Measurements from ENCODE around the gene SREBF2. TPM values are rescaled to one million over a fixed set of nuclear protein-coding genes. Genes with fewer than 3 reads are reported as not detected.

The SREBF2 gene
- total and polyA plus RNA-seq, 10 of the 15 experiments (the other 5 are each of a cell fraction or from before 2014, with no cell fraction given) = 2.4 to 177 (median 78.8) TPM

DNA sequence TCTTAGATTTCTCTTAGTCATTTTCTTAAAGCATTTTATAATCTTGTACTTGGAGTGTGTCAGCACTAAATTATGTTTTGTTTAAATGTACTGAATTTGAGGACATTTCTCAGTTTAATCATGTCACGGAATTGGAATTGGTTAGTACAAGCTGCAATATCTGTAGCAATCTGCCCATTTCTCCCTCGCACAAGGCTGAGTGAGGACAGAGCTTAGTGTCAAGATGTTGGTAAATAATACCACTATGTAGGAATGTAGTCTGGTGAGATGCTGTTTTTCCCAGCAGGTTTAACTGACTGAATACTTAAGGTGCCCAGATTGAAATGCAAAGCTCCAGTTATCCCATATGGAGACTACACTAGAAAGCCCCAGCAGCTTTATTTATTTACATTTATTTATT lies 30.6 kb downstream of the SREBF2 start:
- FAIRE-seq = no peak
- Histone ChIP-seq H3K36me3 (ENCODE audit: control insufficient read depth in 2 of 2, insufficient read depth in 2 of 2, low read length in 1 of 2) (peaks cover 12 to 16% of the 10 kb centered on the region in 2 experiments), H4K20me1 (ENCODE audit: control insufficient read depth, insufficient read depth) (no peaks in the 10 kb centered on the region; the same call in none of the 2 replicates), H3K4me3 (0 out of 2 replicates have a peak overlapping the region, but pooled peaks have one; percentile 0), H3K79me2 (ENCODE audit: control insufficient read depth, insufficient read depth, low read length) (peaks cover 65% of the 10 kb centered on the region), H3K9ac (ENCODE audit: control insufficient read depth, insufficient read depth, low read length) (no peak overlapping the region; the same call in 1 of the 2 replicates), H3K27ac (ENCODE audit: control insufficient read depth, insufficient read depth) (peak overlapping the region; percentile 97), H3K27me3 (replicated peaks in 1 of 2; ENCODE audit: control insufficient read depth in 2 of 2, insufficient read depth in 2 of 2, low read length in 1 of 2) (no peaks in the 10 kb centered on the region), H3K4me2 (ENCODE audit: control insufficient read depth, insufficient read depth) (peak overlapping the region; percentile 92), H3K4me1 (ENCODE audit: control insufficient read depth, insufficient read depth, low read length) (peaks cover 51% of the 10 kb centered on the region), H3K9me3 (replicated peaks; ENCODE audit: control insufficient read depth, insufficient read depth, low read length) (no peaks in the 10 kb centered on the region), H2AFZ (ENCODE audit: control insufficient read depth, low read depth, low read length) (no peak overlapping the region)
- ChIA-PET SMC1A (ENCODE audit: uncharacterized antibody, unreplicated experiment) (interaction anchor here (0.9 to 3.8 kb wide), 15 partner anchors 8 to 259 kb away, joined by 3 to 49 read pairs (median 17); partner anchors contain the start of genes CCDC134 and SREBF2), RAD21 (ENCODE audit: unreplicated experiment) (interaction anchor here (1.6 to 6.5 kb wide), 11 partner anchors 24 to 207 kb away, joined by 3 to 101 read pairs (median 18); partner anchors contain the start of genes CCDC134, MEI1, NAGA and SREBF2), POLR2A (interaction anchor here (0.5 to 11.8 kb wide), 14 partner anchors 9 to 795 kb away, joined by 3 to 135 read pairs (median 8); partner anchors contain the start of genes SREBF2 and TNFRSF13C), CTCF (interaction anchor here (0.7 to 4.5 kb wide), 18 partner anchors 8 to 166 kb away, joined by 3 to 41 read pairs (median 4); partner anchors contain the start of gene SREBF2)
- 96% methylated on average over 2 of the region's 2 CpGs for WGBS (ENCODE audit: insufficient coverage, insufficient replicate concordance, low lambda C conversion rate, missing lambda C conversion rate)
- no peak for ATAC-seq
- in situ Hi-C loops (cut with MboI) (no loop called here), intact Hi-C loops (cut with micrococcal nuclease; ENCODE audit: unreplicated experiment) (loop anchor here (2.0 to 5.0 kb wide), 2 partner anchors 77 to 166 kb away; partner anchors contain the start of gene MEI1)
- no TSS peak for BruUV-seq (replicated peaks)
- DNase-seq (ENCODE audit: low read depth, low spot score) = no peak
- TF ChIP-seq, protein P1, sequence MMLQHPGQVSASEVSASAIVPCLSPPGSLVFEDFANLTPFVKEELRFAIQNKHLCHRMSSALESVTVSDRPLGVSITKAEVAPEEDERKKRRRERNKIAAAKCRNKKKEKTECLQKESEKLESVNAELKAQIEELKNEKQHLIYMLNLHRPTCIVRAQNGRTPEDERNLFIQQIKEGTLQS (IDR thresholded peaks at IDR 0.05; ENCODE audit: borderline replicate concordance, extremely low read depth, low read depth, low read length) = no peak
- TF ChIP-seq, protein P2, sequence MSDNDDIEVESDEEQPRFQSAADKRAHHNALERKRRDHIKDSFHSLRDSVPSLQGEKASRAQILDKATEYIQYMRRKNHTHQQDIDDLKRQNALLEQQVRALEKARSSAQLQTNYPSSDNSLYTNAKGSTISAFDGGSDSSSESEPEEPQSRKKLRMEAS (IDR thresholded peaks at IDR 0.05; ENCODE audit: low read depth, low read length) = no peak
- TF ChIP-seq HCFC1 (IDR thresholded peaks at IDR 0.05; ENCODE audit: low read length) (no peak), JUNB (IDR thresholded peaks at IDR 0.05) (no peak), SMAD1 (IDR thresholded peaks at IDR 0.05; ENCODE audit: low read depth, partially characterized antibody) (no peak), PAX8 (IDR thresholded peaks at IDR 0.05) (no peak), ZNF622 (IDR thresholded peaks at IDR 0.05) (no peak), SMAD5 (IDR thresholded peaks at IDR 0.05; ENCODE audit: low read depth) (no peak), MTA3 (IDR thresholded peaks at IDR 0.05; ENCODE audit: borderline replicate concordance, low read length) (no peak), ZNF384 (IDR thresholded peaks at IDR 0.05; ENCODE audit: borderline replicate concordance, low read depth, low read length) (no peak)
- TF ChIP-seq, protein P3, sequence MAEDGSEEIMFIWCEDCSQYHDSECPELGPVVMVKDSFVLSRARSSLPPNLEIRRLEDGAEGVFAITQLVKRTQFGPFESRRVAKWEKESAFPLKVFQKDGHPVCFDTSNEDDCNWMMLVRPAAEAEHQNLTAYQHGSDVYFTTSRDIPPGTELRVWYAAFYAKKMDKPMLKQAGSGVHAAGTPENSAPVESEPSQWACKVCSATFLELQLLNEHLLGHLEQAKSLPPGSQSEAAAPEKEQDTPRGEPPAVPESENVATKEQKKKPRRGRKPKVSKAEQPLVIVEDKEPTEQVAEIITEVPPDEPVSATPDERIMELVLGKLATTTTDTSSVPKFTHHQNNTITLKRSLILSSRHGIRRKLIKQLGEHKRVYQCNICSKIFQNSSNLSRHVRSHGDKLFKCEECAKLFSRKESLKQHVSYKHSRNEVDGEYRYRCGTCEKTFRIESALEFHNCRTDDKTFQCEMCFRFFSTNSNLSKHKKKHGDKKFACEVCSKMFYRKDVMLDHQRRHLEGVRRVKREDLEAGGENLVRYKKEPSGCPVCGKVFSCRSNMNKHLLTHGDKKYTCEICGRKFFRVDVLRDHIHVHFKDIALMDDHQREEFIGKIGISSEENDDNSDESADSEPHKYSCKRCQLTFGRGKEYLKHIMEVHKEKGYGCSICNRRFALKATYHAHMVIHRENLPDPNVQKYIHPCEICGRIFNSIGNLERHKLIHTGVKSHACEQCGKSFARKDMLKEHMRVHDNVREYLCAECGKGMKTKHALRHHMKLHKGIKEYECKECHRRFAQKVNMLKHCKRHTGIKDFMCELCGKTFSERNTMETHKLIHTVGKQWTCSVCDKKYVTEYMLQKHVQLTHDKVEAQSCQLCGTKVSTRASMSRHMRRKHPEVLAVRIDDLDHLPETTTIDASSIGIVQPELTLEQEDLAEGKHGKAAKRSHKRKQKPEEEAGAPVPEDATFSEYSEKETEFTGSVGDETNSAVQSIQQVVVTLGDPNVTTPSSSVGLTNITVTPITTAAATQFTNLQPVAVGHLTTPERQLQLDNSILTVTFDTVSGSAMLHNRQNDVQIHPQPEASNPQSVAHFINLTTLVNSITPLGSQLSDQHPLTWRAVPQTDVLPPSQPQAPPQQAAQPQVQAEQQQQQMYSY (CRISPR knock-in tag; IDR thresholded peaks at IDR 0.05) = no peak
- TF ChIP-seq, protein P4, sequence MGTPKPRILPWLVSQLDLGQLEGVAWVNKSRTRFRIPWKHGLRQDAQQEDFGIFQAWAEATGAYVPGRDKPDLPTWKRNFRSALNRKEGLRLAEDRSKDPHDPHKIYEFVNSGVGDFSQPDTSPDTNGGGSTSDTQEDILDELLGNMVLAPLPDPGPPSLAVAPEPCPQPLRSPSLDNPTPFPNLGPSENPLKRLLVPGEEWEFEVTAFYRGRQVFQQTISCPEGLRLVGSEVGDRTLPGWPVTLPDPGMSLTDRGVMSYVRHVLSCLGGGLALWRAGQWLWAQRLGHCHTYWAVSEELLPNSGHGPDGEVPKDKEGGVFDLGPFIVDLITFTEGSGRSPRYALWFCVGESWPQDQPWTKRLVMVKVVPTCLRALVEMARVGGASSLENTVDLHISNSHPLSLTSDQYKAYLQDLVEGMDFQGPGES (IDR thresholded peaks at IDR 0.05) = no peak
- TF ChIP-seq, protein P5, sequence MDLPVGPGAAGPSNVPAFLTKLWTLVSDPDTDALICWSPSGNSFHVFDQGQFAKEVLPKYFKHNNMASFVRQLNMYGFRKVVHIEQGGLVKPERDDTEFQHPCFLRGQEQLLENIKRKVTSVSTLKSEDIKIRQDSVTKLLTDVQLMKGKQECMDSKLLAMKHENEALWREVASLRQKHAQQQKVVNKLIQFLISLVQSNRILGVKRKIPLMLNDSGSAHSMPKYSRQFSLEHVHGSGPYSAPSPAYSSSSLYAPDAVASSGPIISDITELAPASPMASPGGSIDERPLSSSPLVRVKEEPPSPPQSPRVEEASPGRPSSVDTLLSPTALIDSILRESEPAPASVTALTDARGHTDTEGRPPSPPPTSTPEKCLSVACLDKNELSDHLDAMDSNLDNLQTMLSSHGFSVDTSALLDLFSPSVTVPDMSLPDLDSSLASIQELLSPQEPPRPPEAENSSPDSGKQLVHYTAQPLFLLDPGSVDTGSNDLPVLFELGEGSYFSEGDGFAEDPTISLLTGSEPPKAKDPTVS (IDR thresholded peaks at IDR 0.05; ENCODE audit: low read depth, low read length) = no peak
- TF ChIP-seq, protein P6, sequence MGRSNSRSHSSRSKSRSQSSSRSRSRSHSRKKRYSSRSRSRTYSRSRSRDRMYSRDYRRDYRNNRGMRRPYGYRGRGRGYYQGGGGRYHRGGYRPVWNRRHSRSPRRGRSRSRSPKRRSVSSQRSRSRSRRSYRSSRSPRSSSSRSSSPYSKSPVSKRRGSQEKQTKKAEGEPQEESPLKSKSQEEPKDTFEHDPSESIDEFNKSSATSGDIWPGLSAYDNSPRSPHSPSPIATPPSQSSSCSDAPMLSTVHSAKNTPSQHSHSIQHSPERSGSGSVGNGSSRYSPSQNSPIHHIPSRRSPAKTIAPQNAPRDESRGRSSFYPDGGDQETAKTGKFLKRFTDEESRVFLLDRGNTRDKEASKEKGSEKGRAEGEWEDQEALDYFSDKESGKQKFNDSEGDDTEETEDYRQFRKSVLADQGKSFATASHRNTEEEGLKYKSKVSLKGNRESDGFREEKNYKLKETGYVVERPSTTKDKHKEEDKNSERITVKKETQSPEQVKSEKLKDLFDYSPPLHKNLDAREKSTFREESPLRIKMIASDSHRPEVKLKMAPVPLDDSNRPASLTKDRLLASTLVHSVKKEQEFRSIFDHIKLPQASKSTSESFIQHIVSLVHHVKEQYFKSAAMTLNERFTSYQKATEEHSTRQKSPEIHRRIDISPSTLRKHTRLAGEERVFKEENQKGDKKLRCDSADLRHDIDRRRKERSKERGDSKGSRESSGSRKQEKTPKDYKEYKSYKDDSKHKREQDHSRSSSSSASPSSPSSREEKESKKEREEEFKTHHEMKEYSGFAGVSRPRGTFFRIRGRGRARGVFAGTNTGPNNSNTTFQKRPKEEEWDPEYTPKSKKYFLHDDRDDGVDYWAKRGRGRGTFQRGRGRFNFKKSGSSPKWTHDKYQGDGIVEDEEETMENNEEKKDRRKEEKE (IDR thresholded peaks at IDR 0.05) = no peak
